ENCODE results near the gene BRI3BP.

The BRI3BP gene

GRCh38 chr12:125076103-125076502 lies 82.7 kb downstream of the BRI3BP start:
- DNase-seq: no peak
- Mint-ChIP-seq H3K27ac (no peak overlapping the region), H3K4me1 (ENCODE audit: low read depth) (peaks cover 11% of the 10 kb centered on the region), H3K9me3 (no peaks in the 10 kb centered on the region), H3K36me3 (ENCODE audit: low read depth) (peaks cover 48% of the 10 kb centered on the region), H3K27me3 (no peaks in the 10 kb centered on the region), H3K4me3 (no peak overlapping the region)

- Mint-ChIP-seq H3K4me1 (ENCODE audit: low read depth) (peaks cover under 1% of the 10 kb centered on the region), H3K9me3 (no peaks in the 10 kb centered on the region), H3K27ac (no peak overlapping the region), H3K36me3 (ENCODE audit: low read depth) (peaks cover 53% of the 10 kb centered on the region), H3K27me3 (no peaks in the 10 kb centered on the region), H3K4me3 (no peak overlapping the region)
- DNase-seq: no peak
Observed at GRCh38 chr12:125079084-125079483, 85.6 kb downstream of the BRI3BP start.

- Mint-ChIP-seq H3K4me3 (no peak overlapping the region), H3K9me3 (no peaks in the 10 kb centered on the region), H3K4me1 (ENCODE audit: low read depth) (no peaks in the 10 kb centered on the region), H3K36me3 (ENCODE audit: low read depth) (peaks cover 58% of the 10 kb centered on the region), H3K27ac (no peak overlapping the region), H3K27me3 (no peaks in the 10 kb centered on the region)
- DNase-seq: no peak
Observed at GRCh38 chr12:125079648-125080645, 86.5 kb downstream of the BRI3BP start.
